Liver (tissue), 9 donors: ENCODE data around the gene MTMR10. TPM values are rescaled to one million over a fixed set of nuclear protein-coding genes. Genes with fewer than 3 reads are reported as not detected.

ENCODE experiments used
- DNase-seq: peaks from one replicate; pipeline ENCODE4 v3.0.0-alpha.2; 2017; ENCODE audit warnings: low spot score
- H3K27ac ChIP-seq, 2 donors: one replicate each; pipeline ENCODE4 v1.7.0; 2013; ENCODE audit warnings: inconsistent platforms in 2 of 2, low read length in 2 of 2, control low read depth in 1 of 2, low read depth in 1 of 2, mild to moderate bottlenecking in 1 of 2
- H3K27me3 ChIP-seq, 4 donors: one replicate each; pipeline versions ENCODE4 v1.6.1 to v1.7.0; 2013; ENCODE audit warnings: low read length in 3 of 4, inconsistent platforms in 1 of 4, mild to moderate bottlenecking in 1 of 4, moderate library complexity in 1 of 4; ENCODE audit not compliant: control insufficient read depth in 4 of 4, insufficient read depth in 4 of 4
- H3K36me3 ChIP-seq, 4 donors: one replicate each; pipeline versions ENCODE4 v1.6.1 to v1.7.0; 2013; ENCODE audit warnings: low read length in 3 of 4, mild to moderate bottlenecking in 3 of 4, low read depth in 1 of 4, moderate library complexity in 1 of 4; ENCODE audit not compliant: control insufficient read depth in 4 of 4, insufficient read depth in 3 of 4
- H3K4me1 ChIP-seq, 4 donors: one replicate each; pipeline versions ENCODE4 v1.6.1 to v1.7.0; 2013; ENCODE audit warnings: low read length in 3 of 4, mild to moderate bottlenecking in 3 of 4, moderate library complexity in 1 of 4; ENCODE audit not compliant: control insufficient read depth in 4 of 4, insufficient read depth in 4 of 4
- H3K4me3 ChIP-seq, 3 donors: one replicate each; pipeline versions ENCODE4 v1.6.1 to v1.7.0; 2013; ENCODE audit warnings: low read length in 3 of 3, control low read depth in 1 of 3, low read depth in 1 of 3, mild to moderate bottlenecking in 1 of 3
- H3K9ac ChIP-seq, 2 donors: one replicate each; pipeline ENCODE4 v1.7.0; 2013; ENCODE audit warnings: low read length in 2 of 2, mild to moderate bottlenecking in 2 of 2, moderate library complexity in 2 of 2, control low read depth in 1 of 2, low read depth in 1 of 2
- H3K9me3 ChIP-seq, 4 donors: one replicate each; pipeline versions ENCODE4 v1.6.1 to v1.7.0; 2013; ENCODE audit warnings: low read length in 3 of 4; ENCODE audit not compliant: control insufficient read depth in 4 of 4
- EGR1 ChIP-seq, 2 donors: IDR thresholded peaks; 2 replicates each; pipeline ENCODE4 v1.6.1; 2016 to 2018; ENCODE audit warnings: antibody characterized with exemption in 2 of 2, low read depth in 2 of 2
- FOXA1 ChIP-seq: IDR thresholded peaks from 2 replicates; pipeline ENCODE4 v1.6.1; 2016; ENCODE audit warnings: antibody characterized with exemption
- FOXA2 ChIP-seq: IDR thresholded peaks from 2 replicates; pipeline ENCODE4 v1.6.1; 2016; ENCODE audit warnings: antibody characterized with exemption
- GABPA ChIP-seq, 2 donors: IDR thresholded peaks in 1 of 2; conservative IDR thresholded peaks in 1 of 2; 2 replicates each; pipeline ENCODE4 v1.6.1; 2016; ENCODE audit warnings: antibody characterized with exemption in 2 of 2, mild to moderate bottlenecking in 1 of 2, moderate library complexity in 1 of 2
- HNF4A ChIP-seq, 2 donors: conservative IDR thresholded peaks; 2 replicates each; pipeline ENCODE4 v1.6.1; 2016; ENCODE audit warnings: antibody characterized with exemption in 2 of 2, mild to moderate bottlenecking in 2 of 2
- HNF4G ChIP-seq: IDR thresholded peaks from 2 replicates; pipeline ENCODE4 v1.6.1; 2016; ENCODE audit warnings: antibody characterized with exemption
- JUND ChIP-seq, 2 donors: IDR thresholded peaks; 2 replicates each; pipeline ENCODE4 v1.6.1; 2016; ENCODE audit warnings: antibody characterized with exemption in 2 of 2
- NR2F2 ChIP-seq: IDR thresholded peaks from 2 replicates; pipeline ENCODE4 v1.6.1; 2016; ENCODE audit warnings: antibody characterized with exemption
- RAD21 ChIP-seq, 2 donors: IDR thresholded peaks; 2 replicates each; pipeline ENCODE4 v1.6.1; 2016; ENCODE audit warnings: antibody characterized with exemption in 2 of 2, mild to moderate bottlenecking in 2 of 2
- RXRA ChIP-seq, 2 donors: IDR thresholded peaks; 2 replicates each; pipeline ENCODE4 v1.6.1; 2017 to 2018; ENCODE audit warnings: antibody characterized with exemption in 2 of 2, mild to moderate bottlenecking in 1 of 2
- SP1 ChIP-seq: IDR thresholded peaks from 2 replicates; pipeline ENCODE4 v1.6.1; 2018; ENCODE audit warnings: antibody characterized with exemption, mild to moderate bottlenecking
- TAF1 ChIP-seq: conservative IDR thresholded peaks from 2 replicates; pipeline ENCODE4 v1.6.1; 2016; ENCODE audit warnings: antibody characterized with exemption, mild to moderate bottlenecking
- YY1 ChIP-seq: IDR thresholded peaks from 2 replicates; pipeline ENCODE4 v1.6.1; 2016; ENCODE audit warnings: antibody characterized with exemption, mild to moderate bottlenecking
- WGBS: extraction: QIAGEN DNeasy Blood & Tissue Kit; methylation state at CpG from one replicate; pipeline ENCODE4 v1.1.7; 2013; 5-methylcytosine and 5-hydroxymethylcytosine counted together
- polyA plus RNA-seq, 2 donors: library from polyadenylated mRNA; stranded (reverse) in 1 of 2; unstranded in 1 of 2; fragments of 200-250 nt in 1 of 2; fragments of >200 nt in 1 of 2; fragmentation: Nextera tagmentation in 1 of 2; extraction: Ambion mirVana in 1 of 2; gene quantifications; one replicate each; pipeline versions ENCODE4 v1.2.1 to v1.2.3, GENCODE V29; 2013 to 2015
- total RNA-seq, 2 donors: library from RNA; depleted of rRNA; stranded (reverse); fragments of >200 nt; gene quantifications; one replicate each; pipeline ENCODE4 v1.2.3, GENCODE V29; 2014
- TF ChIP-seq, protein P1 (sequence below): fragments of 150-350 bp; IDR thresholded peaks from 2 replicates; pipeline ENCODE4 v1.5.1; 2017; ENCODE audit warnings: improper control_type of control experiment, low read depth, low read length; ENCODE audit not compliant: missing input control
- TF ChIP-seq, protein P2 (sequence below): IDR thresholded peaks from 2 replicates; pipeline ENCODE4 v1.6.1; 2016; ENCODE audit warnings: antibody characterized with exemption
- TF ChIP-seq, protein P3 (sequence below): IDR thresholded peaks from 2 replicates; pipeline ENCODE4 v1.6.1; 2016; ENCODE audit warnings: antibody characterized with exemption
- TF ChIP-seq, protein P4 (sequence below): IDR thresholded peaks from 2 replicates; pipeline ENCODE4 v1.6.1; 2016; ENCODE audit warnings: antibody characterized with exemption
- donor health status: healthy.
- donor health status: healthy.
- donor health status: healthy.
- donor health status: healthy.
- donor health status: healthy.

The MTMR10 gene
- total and polyA plus RNA-seq, 4 donors, result 8.7 to 31.3 (median 13.6) TPM

DNA sequence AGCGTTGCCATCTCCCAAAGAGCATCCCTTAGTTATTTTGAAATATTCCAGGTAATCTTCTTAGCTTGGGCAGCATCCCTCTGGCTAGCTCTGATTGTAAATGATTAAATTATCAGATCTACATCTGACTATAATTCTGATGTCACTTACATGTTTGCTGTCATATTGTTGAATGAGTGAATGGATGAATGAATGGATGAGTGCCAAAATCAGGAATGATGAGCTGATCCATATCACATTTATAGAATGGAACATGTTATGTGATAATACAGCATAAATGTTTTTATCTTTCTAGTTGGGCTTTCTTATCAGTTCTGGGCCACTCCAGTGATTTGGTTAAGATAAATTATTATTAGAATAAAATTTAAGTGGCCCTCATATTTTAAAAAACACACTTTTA is 73.8 kb downstream of the MTMR10 start (continued):
- TF ChIP-seq, protein P1, sequence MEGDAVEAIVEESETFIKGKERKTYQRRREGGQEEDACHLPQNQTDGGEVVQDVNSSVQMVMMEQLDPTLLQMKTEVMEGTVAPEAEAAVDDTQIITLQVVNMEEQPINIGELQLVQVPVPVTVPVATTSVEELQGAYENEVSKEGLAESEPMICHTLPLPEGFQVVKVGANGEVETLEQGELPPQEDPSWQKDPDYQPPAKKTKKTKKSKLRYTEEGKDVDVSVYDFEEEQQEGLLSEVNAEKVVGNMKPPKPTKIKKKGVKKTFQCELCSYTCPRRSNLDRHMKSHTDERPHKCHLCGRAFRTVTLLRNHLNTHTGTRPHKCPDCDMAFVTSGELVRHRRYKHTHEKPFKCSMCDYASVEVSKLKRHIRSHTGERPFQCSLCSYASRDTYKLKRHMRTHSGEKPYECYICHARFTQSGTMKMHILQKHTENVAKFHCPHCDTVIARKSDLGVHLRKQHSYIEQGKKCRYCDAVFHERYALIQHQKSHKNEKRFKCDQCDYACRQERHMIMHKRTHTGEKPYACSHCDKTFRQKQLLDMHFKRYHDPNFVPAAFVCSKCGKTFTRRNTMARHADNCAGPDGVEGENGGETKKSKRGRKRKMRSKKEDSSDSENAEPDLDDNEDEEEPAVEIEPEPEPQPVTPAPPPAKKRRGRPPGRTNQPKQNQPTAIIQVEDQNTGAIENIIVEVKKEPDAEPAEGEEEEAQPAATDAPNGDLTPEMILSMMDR, result no peak
- TF ChIP-seq, protein P2, sequence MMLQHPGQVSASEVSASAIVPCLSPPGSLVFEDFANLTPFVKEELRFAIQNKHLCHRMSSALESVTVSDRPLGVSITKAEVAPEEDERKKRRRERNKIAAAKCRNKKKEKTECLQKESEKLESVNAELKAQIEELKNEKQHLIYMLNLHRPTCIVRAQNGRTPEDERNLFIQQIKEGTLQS, result no peak
- TF ChIP-seq SP1, result no peak
- no peak for TF ChIP-seq GABPA (IDR thresholded peaks at IDR 0.05 in 1 of 2, conservative IDR thresholded peaks at IDR 0.05 in 1 of 2)
- TF ChIP-seq JUND (IDR thresholded peaks at IDR 0.05), result no peak
- no peak for TF ChIP-seq HNF4G
- TF ChIP-seq NR2F2, result no peak

DNA sequence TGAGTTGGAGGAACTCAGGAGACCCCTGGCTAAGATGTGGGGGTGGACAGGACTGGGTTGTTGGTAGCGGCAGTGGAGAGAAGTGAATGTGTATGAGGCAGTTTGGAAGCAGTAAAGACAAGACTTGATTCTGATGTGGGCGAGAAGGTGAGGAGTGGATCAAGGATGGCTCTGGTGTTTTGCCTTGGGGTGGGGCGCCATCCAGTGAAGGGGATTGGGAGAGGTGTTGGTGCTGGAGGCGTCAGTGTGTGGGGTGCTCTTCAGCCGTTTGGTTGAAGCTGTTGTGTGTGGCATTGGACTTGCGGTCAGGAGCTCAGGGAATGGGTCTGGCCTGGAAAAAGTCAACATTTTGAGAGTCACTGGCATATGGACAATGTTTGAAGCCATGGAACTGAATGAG is 74.4 kb downstream of the MTMR10 start:
- Histone ChIP-seq H3K27ac (no peak overlapping the region), H3K9ac (no peak overlapping the region), H3K4me3 (no peak overlapping the region), H3K27me3 (no peaks in the 10 kb centered on the region), H3K36me3 (peaks cover 10 to 57% (median 39%) of the 10 kb centered on the region in 4 donors), H3K9me3 (no peaks in the 10 kb centered on the region), H3K4me1 (peaks cover 0 to 5% (median 2%) of the 10 kb centered on the region in 4 donors)
- WGBS, result 88% methylated on average over 6 of the region's 6 CpGs
- DNase-seq, result no peak
- TF ChIP-seq GABPA (IDR thresholded peaks at IDR 0.05 in 1 of 2, conservative IDR thresholded peaks at IDR 0.05 in 1 of 2), result no peak
- TF ChIP-seq, protein P3, sequence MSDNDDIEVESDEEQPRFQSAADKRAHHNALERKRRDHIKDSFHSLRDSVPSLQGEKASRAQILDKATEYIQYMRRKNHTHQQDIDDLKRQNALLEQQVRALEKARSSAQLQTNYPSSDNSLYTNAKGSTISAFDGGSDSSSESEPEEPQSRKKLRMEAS, result no peak
- TF ChIP-seq FOXA1, result no peak
- no peak for TF ChIP-seq FOXA2
- no peak for TF ChIP-seq HNF4G
- TF ChIP-seq HNF4A (conservative IDR thresholded peaks at IDR 0.05), result no peak
- no peak for TF ChIP-seq SP1
- TF ChIP-seq, protein P4, sequence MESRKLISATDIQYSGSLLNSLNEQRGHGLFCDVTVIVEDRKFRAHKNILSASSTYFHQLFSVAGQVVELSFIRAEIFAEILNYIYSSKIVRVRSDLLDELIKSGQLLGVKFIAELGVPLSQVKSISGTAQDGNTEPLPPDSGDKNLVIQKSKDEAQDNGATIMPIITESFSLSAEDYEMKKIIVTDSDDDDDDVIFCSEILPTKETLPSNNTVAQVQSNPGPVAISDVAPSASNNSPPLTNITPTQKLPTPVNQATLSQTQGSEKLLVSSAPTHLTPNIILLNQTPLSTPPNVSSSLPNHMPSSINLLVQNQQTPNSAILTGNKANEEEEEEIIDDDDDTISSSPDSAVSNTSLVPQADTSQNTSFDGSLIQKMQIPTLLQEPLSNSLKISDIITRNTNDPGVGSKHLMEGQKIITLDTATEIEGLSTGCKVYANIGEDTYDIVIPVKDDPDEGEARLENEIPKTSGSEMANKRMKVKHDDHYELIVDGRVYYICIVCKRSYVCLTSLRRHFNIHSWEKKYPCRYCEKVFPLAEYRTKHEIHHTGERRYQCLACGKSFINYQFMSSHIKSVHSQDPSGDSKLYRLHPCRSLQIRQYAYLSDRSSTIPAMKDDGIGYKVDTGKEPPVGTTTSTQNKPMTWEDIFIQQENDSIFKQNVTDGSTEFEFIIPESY, result no peak
- TF ChIP-seq JUND (IDR thresholded peaks at IDR 0.05), result no peak
- TF ChIP-seq EGR1 (IDR thresholded peaks at IDR 0.05; ENCODE audit: low read depth in 2 of 2), result no peak
- TF ChIP-seq, protein P1, result no peak
- TF ChIP-seq YY1, result no peak
- TF ChIP-seq NR2F2, result no peak

DNA sequence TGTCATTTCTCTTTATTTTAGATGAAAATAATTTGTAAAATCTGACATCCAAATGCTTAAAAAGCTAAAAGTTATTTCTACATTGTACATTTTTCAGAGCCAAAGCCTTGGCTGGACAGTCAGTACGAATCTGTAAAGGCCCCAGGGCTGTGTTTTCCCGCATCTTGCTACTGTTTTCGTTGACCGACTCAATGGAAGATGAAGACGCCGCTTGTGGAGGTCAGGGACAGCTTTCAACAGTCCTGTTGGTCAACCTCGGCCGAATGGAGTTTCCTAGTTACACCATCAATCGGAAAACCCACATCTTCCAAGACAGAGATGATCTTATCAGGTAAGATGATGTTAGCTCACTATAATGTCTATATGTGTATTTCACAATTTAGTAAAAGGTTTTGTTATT is 77.7 kb downstream of the MTMR10 start:
- TF ChIP-seq FOXA2 (no peak), TAF1 (no peak), YY1 (no peak), HNF4G (no peak), NR2F2 (no peak), JUND (IDR thresholded peaks at IDR 0.05) (no peak), GABPA (IDR thresholded peaks at IDR 0.05 in 1 of 2, conservative IDR thresholded peaks at IDR 0.05 in 1 of 2) (no peak), HNF4A (conservative IDR thresholded peaks at IDR 0.05) (no peak), FOXA1 (no peak), RXRA (IDR thresholded peaks at IDR 0.05) (no peak), RAD21 (IDR thresholded peaks at IDR 0.05) (no peak), SP1 (no peak), EGR1 (IDR thresholded peaks at IDR 0.05; ENCODE audit: low read depth in 2 of 2) (no peak)
- TF ChIP-seq, protein P1, result no peak
- TF ChIP-seq, protein P2, result no peak
- TF ChIP-seq, protein P3, result no peak
- H3K4me1 ChIP-seq, result no peaks in the 10 kb centered on the region
- WGBS, result 98% methylated on average over 9 of the region's 9 CpGs
- no peak overlapping the region for H3K4me3 ChIP-seq
- DNase-seq, result no peak
- H3K27me3 ChIP-seq, result no peaks in the 10 kb centered on the region
- H3K27ac ChIP-seq, result no peak overlapping the region
- H3K9ac ChIP-seq, result no peak overlapping the region
- no peaks in the 10 kb centered on the region for H3K9me3 ChIP-seq
- H3K36me3 ChIP-seq, result peaks cover 10 to 63% (median 38%) of the 10 kb centered on the region in 4 donors
